Hindlimb muscle (tissue), 1 donor: ENCODE results near the gene LUC7L3. TPM values are rescaled to one million over a fixed set of nuclear protein-coding genes. Genes with fewer than 3 reads are reported as not detected.
A peak's percentile ranks its signal among the peaks of the same experiment; 100 is the strongest.
"Not testable (repeated sequence)": the region's sequence is repeated elsewhere in the genome, so short reads cannot be mapped to it uniquely, and the experiment has no call there.

Experiments used
- DNase-seq: peaks from one replicate; pipeline ENCODE4 v3.0.0-alpha.2; 2013
- polyA plus RNA-seq: library from polyadenylated mRNA; unstranded; fragments of 120-200 nt; gene quantifications from one replicate; pipeline ENCODE4 v1.2.1, GENCODE V29; 2013; ENCODE audit not compliant: insufficient read length

The LUC7L3 gene
- polyA plus RNA-seq, 1 donor, result 270 TPM

DNA sequence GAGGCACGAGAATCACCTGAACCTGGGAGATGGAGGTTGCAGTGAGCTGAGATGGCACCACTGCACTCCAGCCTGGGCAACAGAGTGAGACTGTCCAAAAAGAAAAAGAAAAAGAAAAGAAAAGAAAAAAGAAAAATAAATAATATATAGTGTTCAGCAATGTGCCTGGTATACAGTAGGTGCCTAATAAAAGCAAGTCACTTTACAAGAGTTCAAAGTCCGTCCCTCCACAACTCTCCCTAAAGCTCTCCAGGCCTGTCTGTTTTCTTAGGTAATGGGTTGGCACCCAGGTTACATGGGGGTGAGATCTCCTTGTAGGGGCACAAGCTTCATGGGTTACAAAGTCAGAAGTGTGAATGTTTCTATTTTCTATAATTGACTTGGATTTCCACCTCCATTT, 64.5 kb downstream of the LUC7L3 start:
- no peak for DNase-seq

GRCh38 chr17:50785126-50785525, 65.7 kb downstream of the LUC7L3 start:
- DNase-seq, result no peak

- DNase-seq, result peak; percentile 56
These were observed 66.7 kb downstream of the LUC7L3 start for GRCh38 chr17:50785946-50786570.

DNA sequence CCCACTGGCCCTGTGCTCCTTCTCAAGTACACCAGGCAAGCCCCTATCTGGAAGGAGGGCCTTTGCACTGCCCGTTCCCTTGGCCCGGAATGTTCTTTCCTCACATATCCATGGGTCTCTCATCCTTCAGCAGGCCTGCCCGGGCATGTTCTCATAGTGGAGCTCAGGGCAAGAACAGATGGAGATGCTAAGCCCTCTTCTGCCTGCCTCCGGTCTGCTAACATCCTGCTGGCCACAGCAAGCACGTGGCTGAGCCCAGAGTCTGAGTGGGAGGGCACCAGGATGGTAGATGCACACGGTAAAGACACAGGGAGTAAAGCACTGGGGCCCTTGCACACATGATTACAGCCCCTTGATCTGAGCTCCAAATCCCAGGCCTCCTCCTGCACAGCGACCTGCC, 67.7 kb downstream of the LUC7L3 start:
- DNase-seq, result no peak

DNA sequence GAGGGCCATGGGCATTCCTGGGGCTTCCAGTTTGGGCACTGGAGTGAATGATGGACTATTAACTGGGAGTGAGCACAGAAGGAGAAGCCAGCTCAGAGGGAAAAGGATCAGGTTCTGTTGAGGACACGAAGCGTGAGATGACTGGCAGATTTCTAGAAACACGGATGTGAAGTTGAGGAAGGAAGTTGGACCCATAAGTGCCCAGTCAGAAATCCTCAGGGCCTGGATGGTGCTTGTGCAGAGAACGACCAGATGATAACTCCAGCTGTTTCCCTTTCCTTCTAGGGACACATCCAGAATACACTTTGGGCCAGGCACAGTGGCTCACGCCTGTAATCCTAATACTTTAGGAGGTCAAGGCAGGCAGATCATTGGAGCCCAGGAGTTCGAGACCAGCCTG, 71.2 kb downstream of the LUC7L3 start:
- DNase-seq, result no peak

- DNase-seq, result no peak
These were observed 72.7 kb downstream of the LUC7L3 start for GRCh38 chr17:50792132-50792531.

DNA sequence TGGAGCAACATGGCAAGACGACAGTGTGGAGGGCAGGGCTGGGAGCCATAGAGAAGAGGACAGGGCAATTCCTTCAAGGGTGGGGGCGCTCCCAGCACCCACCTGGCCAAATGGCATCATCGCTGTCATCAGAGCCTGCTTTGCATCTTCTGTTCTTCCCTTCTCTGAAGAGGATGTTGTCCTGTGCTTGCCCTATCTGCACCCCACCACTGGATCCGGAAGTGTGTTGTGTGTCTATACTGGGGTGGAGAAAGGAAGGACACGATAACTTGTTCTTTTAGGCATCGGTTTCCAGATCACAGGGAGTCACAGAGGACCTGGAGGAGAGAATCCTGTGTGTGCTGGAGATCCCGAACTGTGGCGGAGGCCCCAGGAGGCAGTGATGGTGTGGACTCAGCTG, 73.6 kb downstream of the LUC7L3 start:
- DNase-seq, result no peak

DNA sequence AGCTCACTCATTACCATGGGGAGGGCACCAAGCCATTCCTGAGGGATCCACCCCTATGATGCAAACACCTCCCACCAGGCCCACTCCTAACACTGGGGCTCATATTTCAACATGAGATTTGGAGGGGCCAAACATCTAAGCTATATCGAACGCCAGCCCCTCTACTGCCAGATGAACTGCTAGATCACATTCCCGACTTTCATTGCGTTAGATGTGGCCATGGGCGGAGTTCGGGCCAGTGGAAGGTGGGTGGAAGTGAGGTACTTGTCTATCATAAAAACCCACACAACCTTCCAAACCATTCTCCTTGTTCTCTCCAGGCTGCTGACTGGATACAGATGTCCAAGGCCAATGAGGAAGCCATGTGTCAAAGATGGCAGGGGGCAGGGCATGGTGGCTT, 75.0 kb downstream of the LUC7L3 start:
- DNase-seq, result no peak

DNA sequence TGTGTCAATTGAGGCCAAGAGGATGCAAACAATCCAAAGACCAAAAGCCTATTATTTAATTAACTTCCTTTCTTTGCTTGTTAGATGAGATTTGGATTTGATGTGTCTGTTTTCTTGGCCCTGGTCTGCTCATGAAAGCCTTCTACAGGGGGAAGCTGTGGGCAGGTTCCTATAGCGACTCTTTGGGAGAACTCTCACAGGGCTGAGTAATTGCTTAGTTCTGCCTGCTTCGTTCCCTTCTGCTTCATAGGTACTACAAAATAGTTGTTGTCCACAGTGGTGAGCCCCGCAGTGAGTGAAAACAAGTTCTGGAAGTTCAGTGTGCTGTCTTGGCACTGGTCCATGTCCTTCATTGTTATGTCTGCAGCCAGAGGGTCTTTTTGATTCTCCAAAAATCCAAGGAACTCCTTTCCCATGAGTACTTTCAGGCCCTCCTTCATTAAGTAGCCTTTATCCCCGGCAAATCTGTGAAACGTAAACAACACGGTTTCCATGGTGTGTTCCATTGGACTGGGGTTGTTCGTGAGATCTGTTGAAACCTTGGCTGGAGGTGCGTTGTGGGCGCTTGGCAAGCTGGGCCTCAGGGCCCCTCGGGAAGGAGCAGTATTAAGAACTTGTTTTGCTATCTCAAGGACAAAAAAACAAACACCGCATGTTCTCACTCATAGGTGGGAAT, 77.9 kb downstream of the LUC7L3 start:
- DNase-seq, result no peak

- no peak for DNase-seq
These were observed 79.3 kb downstream of the LUC7L3 start for GRCh38 chr17:50798424-50799288.

GRCh38 chr17:50799582-50799981, 80.2 kb downstream of the LUC7L3 start:
- DNase-seq, result no peak

DNA sequence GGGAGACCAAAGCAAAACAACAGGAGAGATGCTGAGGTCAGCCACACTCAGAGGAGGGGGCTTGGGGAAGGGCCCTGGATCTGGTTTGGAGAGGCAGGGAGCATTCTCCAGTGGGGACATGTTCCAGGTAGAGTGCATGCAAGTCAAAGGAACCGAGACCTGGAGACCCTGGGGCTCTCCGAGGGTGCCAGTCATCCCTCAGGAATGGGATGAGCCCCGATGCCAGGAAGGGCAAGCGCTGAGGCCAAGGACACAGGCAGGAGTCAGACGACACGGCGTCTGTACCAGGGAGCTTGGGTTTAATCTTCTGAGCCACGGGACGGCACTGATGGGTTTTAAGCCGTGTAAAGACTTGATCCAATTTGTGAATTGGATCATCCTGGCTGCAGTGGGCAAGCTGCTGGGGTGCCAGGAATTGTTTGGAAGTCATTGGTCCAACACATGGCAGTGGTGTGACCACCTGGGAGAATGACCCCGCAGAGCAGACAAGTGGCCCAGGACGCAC, 80.8 kb downstream of the LUC7L3 start:
- DNase-seq, result no peak

GRCh38 chr17:50802609-50803571, 83.5 kb downstream of the LUC7L3 start:
- DNase-seq, result no peak

GRCh38 chr17:50803676-50804075, 84.3 kb downstream of the LUC7L3 start:
- DNase-seq, result no peak

DNA sequence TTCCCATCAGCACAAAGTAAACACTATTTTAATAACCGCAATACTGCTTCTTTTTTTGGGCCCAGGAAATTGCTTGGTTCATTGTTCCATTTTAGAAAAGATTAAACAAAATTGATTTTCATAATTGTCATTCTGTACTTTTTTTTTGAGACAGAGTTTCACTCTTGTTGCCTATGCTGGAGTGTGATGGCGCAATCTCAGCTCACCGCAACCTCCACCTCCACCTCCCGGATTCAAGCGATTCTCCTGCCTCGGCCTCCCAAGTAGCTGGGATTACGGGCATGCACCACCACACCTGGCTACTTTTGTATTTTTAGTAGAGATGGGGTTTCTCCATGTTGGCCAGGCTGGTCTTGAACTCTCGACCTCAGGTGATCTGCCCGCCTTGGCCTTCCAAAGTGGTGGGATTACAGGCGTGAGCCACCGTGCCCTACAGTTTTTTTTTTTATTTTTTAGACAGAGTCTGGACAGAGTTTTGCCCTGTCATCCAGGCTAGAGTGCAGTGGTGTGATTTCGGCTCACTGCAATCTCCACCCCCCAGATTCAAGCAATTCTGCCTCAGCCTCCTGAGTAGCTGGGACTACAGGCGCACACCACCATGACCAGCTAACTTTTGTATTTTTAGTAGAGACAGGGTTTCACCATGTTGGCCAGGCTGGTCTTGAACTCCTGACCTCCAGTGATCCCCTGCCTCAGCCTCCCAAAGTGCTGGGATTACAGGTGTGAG, 85.5 kb downstream of the LUC7L3 start:
- not testable (repeated sequence) for DNase-seq

DNA sequence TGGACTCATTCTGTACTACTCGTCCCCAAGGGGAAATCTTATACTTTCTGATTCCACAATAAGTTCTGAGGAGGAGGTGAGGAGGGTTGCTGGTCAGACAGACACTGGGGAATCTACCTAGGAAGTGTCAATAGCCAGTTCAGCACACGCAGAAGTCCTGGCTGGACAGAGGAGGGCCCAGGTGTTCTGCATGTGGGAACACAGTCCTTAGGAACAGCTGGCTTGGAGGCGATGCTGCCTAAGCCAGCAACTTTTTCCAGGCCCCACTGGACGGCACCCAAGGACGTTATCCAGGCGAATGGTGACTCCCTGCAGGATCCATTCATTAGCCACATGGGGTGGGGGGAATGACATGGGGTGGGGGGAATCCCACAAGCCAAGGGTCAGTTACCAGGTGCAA, 86.1 kb downstream of the LUC7L3 start:
- DNase-seq, result no peak

Other genes with a start within 250 kb of the LUC7L3 start
- gene RSAD1, start 240.7 kb upstream of the LUC7L3 start, polyA plus RNA-seq, result 36.9 TPM
- gene MYCBPAP, start 211.2 kb upstream of the LUC7L3 start, polyA plus RNA-seq, result 1.0 TPM
- 1.5 TPM for gene EPN3, start 186.9 kb upstream of the LUC7L3 start, polyA plus RNA-seq
- 31.4 TPM for gene SPATA20, start 172.4 kb upstream of the LUC7L3 start, polyA plus RNA-seq
- gene CACNA1G, start 158.9 kb upstream of the LUC7L3 start, polyA plus RNA-seq, result 4.8 TPM
- 0.66 TPM for gene ABCC3, start 84.7 kb upstream of the LUC7L3 start, polyA plus RNA-seq
- gene ANKRD40, start 11.7 kb upstream of the LUC7L3 start, polyA plus RNA-seq, result 45.4 TPM
- gene ANKRD40CL, start 47.9 kb downstream of the LUC7L3 start, polyA plus RNA-seq, result not detected
- gene WFIKKN2, start 116.0 kb downstream of the LUC7L3 start, polyA plus RNA-seq, result 0.75 TPM
- 50.8 TPM for gene TOB1, start 146.8 kb downstream of the LUC7L3 start, polyA plus RNA-seq